GM10266 (cell line): Measurements from ENCODE around the gene GRIK5.

Experiments
- DNase-seq: peaks from one replicate; pipeline ENCODE4 v3.0.0; 2012; ENCODE audit errors: extremely low spot score
- CTCF ChIP-seq: IDR thresholded peaks from 2 replicates; pipeline ENCODE4 v1.5.1; 2012; ENCODE audit warnings: mild to moderate bottlenecking, low read depth; ENCODE audit not compliant: control insufficient read depth, insufficient read depth; ENCODE audit errors: missing control alignments

The GRIK5 gene

GRCh38 chr19:42076380-42076944 lies 6.5 kb upstream of the GRIK5 start:
- no peak for TF ChIP-seq CTCF
- DNase-seq, result no peak

GRCh38 chr19:42075616-42076379 lies 5.8 kb upstream of the GRIK5 start, which contains the start of gene ZNF574:
TSS of gene ZNF574 (plus strand) at chr19:42076166. CDS start at chr19:42078607, 2,441 bp downstream.
- peak; percentile 99 for DNase-seq
- no peak for TF ChIP-seq CTCF

GRCh38 chr19:42075364-42075615 lies 5.3 kb upstream of the GRIK5 start:
- peak; percentile 51 for DNase-seq
- TF ChIP-seq CTCF, result no peak

- no peak for TF ChIP-seq CTCF
- DNase-seq, result peak; percentile 61
These were observed 4.7 kb upstream of the GRIK5 start for GRCh38 chr19:42074513-42075363.

- no peak for DNase-seq
- no peak for TF ChIP-seq CTCF
These were observed 1.2 kb upstream of the GRIK5 start for GRCh38 chr19:42071247-42071646.

GRCh38 chr19:42068756-42069571 lies 1.0 kb downstream of the GRIK5 start:
- DNase-seq, result no peak
- TF ChIP-seq CTCF, result no peak
